Measurements from ENCODE around the gene PGBD4. TPM values are rescaled to one million over a fixed set of nuclear protein-coding genes. Genes with fewer than 3 reads are reported as not detected.

PGBD4 gene
- total and polyA plus RNA-seq, 2 donors (not counting 3 experiments of a cell fraction or from before 2014, with no cell fraction given): 0.39 to 1.1 TPM

DNA sequence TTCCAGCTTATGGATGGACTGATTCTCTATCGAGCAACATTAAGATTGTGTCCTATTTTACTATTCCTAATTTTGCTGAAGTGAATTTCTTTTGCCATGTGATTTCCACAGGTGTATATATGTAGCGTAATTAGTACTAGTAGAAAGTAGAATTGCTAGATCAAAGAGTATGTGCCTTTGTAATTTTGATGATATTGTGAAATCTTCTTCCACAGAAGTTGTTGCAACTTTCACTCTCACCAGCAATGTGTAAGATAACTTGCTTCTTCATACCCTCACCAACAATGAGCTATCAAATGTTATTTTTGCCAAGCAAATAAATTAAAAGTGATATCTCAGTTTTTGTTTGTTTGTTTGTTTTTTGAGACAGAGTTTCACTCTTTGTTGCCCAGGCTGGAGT lies 5.4 kb downstream of the PGBD4 start:
- H3K4me3 ChIP-seq (replicated peaks in 1 of 3; ENCODE audit: insufficient read depth in 1 of 3, low read depth in 1 of 3, low read length in 3 of 3): no peak overlapping the region
- no peaks in the 10 kb centered on the region for H3K9me3 ChIP-seq (replicated peaks; ENCODE audit: control insufficient read depth, insufficient read depth, low read length)
- intact Hi-C loops (cut with micrococcal nuclease) (loop anchor here (10.0 kb wide), 1 partner anchor 327 kb away; the partner anchor contains the start of gene GOLGA8A), dilution Hi-C loops (cut with MboI; ENCODE audit: extremely low pct_ligation_motif_present, low sequenced_read_pairs) (no loop called here)
- POLR2A ChIA-PET: no interaction called here
- no peak overlapping the region for H2AFZ ChIP-seq (ENCODE audit: low read depth, low read length)
- BruUV-seq (replicated peaks): no TSS peak
- no peaks in the 10 kb centered on the region for H3K36me3 ChIP-seq (ENCODE audit: control insufficient read depth in 2 of 2, extremely low read depth in 1 of 2, insufficient read depth in 2 of 2, low read length in 2 of 2)
- H4K20me1 ChIP-seq (replicated peaks; ENCODE audit: control insufficient read depth, extremely low read depth, insufficient read depth, low read length): no peaks in the 10 kb centered on the region
- DNase-seq (ENCODE audit: low read depth, low spot score) (no peak), FAIRE-seq (no peak)
- TF ChIP-seq JUN (IDR thresholded peaks at IDR 0.05; ENCODE audit: borderline replicate concordance, insufficient read depth, insufficient read length, low read depth) (no peak), MYC (IDR thresholded peaks at IDR 0.05; ENCODE audit: low read depth, low read length) (no peak), FOS (IDR thresholded peaks at IDR 0.05; ENCODE audit: borderline replicate concordance, insufficient read depth, low read length) (no peak), POLR2A (IDR thresholded peaks at IDR 0.05; ENCODE audit: low read depth, low read length) (no peak), GATA2 (IDR thresholded peaks at IDR 0.05; ENCODE audit: insufficient read depth, insufficient read length, low read depth, low read length) (no peak), POLR2AphosphoS5 (IDR thresholded peaks at IDR 0.05; ENCODE audit: insufficient read depth, low read depth, low read length) (no peak), EZH2 (IDR thresholded peaks at IDR 0.05; ENCODE audit: borderline replicate concordance, low read depth, low read length, severe bottlenecking) (no peak)
- TF ChIP-seq, protein P1, sequence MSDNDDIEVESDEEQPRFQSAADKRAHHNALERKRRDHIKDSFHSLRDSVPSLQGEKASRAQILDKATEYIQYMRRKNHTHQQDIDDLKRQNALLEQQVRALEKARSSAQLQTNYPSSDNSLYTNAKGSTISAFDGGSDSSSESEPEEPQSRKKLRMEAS (IDR thresholded peaks at IDR 0.05; ENCODE audit: insufficient read depth, insufficient read length): no peak
- TF ChIP-seq, protein P2, sequence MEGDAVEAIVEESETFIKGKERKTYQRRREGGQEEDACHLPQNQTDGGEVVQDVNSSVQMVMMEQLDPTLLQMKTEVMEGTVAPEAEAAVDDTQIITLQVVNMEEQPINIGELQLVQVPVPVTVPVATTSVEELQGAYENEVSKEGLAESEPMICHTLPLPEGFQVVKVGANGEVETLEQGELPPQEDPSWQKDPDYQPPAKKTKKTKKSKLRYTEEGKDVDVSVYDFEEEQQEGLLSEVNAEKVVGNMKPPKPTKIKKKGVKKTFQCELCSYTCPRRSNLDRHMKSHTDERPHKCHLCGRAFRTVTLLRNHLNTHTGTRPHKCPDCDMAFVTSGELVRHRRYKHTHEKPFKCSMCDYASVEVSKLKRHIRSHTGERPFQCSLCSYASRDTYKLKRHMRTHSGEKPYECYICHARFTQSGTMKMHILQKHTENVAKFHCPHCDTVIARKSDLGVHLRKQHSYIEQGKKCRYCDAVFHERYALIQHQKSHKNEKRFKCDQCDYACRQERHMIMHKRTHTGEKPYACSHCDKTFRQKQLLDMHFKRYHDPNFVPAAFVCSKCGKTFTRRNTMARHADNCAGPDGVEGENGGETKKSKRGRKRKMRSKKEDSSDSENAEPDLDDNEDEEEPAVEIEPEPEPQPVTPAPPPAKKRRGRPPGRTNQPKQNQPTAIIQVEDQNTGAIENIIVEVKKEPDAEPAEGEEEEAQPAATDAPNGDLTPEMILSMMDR (IDR thresholded peaks at IDR 0.05; ENCODE audit: extremely low read depth in 1 of 2, insufficient read depth in 1 of 2, low read depth in 1 of 2, low read length in 2 of 2): no peak
- no peak overlapping the region for H3K27ac ChIP-seq (ENCODE audit: insufficient read depth, low read depth, low read length)
- no peaks in the 10 kb centered on the region for H3K9me1 ChIP-seq (replicated peaks; ENCODE audit: control insufficient read depth, extremely low read depth, insufficient read depth, low read length)
- CTCF ChIA-PET: interaction anchor here (0.9 to 2.2 kb wide), 2 partner anchors 102 to 105 kb away, joined by 3 to 14 read pairs; partner anchors contain the start of gene KATNBL1
- no peaks in the 10 kb centered on the region for H3K79me2 ChIP-seq (ENCODE audit: control insufficient read depth, insufficient read depth, low read length)
- H3K4me2 ChIP-seq (ENCODE audit: insufficient read depth, low read length): no peak overlapping the region
- peaks cover 6% of the 10 kb centered on the region for H3K4me1 ChIP-seq (ENCODE audit: control insufficient read depth, extremely low read depth, insufficient read depth, low read length)
- no peak overlapping the region for H3K9ac ChIP-seq (replicated peaks; ENCODE audit: extremely low read depth, insufficient read depth, low read length)
- H3K27me3 ChIP-seq (ENCODE audit: control insufficient read depth in 2 of 2, insufficient read depth in 2 of 2, low read length in 2 of 2): no peaks in the 10 kb centered on the region

Measured in endothelial cell of umbilical vein (primary cell).